ENCODE data around the gene RBM19.

- no peak for TF ChIP-seq YY1 (IDR thresholded peaks at IDR 0.05; ENCODE audit: insufficient read depth, insufficient read length)
- no peak for TF ChIP-seq ZNF274 (IDR thresholded peaks at IDR 0.05; ENCODE audit: low read depth, low read length)
Observed at GRCh38 chr12:113980537-113981337, 14.6 kb upstream of the RBM19 start.

Data from NT2/D1 (cell line).